Germinal center (tissue), 1 donor: ENCODE results near the gene ACADM.
"Not testable (repeated sequence)": the region's sequence is repeated elsewhere in the genome, so short reads cannot be mapped to it uniquely, and the experiment has no call there.

ENCODE experiments used
- DNase-seq: peaks from one replicate; pipeline ENCODE4 v3.0.0; 2012; ENCODE audit warnings: mixed read lengths, low spot score

ACADM gene

DNA sequence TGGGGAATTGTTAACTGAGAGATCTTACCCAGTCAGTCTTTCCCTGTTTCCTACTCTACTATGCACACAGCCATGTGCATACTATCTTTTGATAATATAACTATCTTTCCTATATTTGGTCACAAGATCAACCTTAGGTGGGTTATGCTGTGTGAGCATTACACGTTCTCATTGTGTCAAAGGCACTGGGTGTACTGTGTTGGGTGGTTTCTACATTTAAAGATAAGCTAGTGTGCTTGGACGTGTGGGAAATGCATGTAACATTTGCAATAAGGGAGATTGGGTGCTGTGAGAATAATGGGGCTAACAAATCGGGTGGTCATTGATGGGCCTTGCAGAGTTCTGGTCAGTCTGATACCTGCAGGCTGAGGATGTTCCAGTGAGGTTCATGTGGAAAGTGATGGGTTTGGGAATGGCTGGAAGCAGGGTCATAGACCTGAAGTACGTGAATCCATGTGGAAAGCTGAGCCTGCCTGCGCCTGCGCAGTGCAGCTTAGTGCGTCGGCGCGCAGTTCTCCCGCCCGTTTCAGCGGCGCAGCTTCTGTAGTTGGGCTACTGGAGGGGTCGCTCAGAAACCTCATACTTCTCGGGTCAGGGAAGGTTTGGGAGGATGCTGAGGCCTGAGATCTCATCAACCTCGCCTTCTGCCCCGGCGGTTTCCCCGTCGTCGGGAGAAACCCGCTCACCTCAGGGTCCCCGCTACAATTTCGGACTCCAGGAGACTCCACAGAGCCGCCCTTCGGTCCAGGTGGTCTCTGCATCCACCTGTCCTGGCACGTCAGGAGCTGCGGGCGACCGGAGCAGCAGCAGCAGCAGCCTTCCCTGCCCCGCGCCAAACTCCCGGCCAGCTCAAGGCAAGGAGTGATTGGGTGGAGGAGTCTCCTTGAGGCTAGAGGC is 72.1 kb downstream of the ACADM start, which contains the start of gene MSH4:
MSH4 (plus strand) TSS at position 507 of the 897 bp plus-strand sequence; CDS start at position 611, 104 bp downstream.
- no peak for DNase-seq

DNA sequence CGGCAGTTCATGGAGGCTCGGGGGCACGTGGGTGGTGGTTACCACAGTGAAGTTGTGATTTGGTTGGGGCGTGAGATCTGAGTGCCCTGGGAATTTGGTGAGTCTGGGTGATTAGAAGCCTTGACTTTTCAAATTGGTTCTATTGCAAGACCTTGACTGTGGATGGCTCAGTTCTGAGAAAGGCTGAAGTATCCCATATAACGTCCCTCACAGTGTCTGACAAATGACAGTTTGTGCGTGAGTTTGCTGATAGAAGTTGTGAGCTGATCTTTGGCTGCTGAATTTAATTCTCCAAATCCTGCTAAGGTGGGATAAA is 72.7 kb downstream of the ACADM start:
- no peak for DNase-seq

DNA sequence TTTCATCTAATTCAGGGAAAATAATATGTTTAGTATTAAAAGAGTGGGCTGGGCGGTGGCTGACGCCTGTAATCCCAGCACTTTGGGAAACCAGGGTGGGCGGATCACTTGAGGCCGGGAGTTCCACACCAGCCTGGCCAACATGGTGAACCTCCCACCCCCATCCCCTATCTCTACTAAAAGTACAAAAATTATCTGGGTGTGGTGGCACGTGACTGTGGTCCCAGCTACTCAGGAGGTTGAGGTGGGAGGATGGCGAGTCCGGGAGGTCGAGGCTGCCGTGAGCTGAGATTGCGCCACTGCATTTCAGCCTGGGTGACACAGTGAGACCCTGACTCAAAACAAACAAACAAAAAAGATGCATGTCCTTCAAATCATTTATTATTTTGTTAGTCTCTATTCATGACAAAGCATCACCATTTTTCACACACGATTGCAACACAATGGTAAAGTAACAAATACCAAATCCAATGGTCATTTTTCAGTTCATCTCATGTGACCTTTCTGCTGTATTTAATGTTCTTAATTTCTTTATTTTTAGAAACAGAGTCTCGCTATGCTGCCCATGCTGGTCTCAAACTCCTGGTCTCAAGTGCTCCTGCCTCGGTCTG is 73.2 kb downstream of the ACADM start:
- DNase-seq, result no peak

DNA sequence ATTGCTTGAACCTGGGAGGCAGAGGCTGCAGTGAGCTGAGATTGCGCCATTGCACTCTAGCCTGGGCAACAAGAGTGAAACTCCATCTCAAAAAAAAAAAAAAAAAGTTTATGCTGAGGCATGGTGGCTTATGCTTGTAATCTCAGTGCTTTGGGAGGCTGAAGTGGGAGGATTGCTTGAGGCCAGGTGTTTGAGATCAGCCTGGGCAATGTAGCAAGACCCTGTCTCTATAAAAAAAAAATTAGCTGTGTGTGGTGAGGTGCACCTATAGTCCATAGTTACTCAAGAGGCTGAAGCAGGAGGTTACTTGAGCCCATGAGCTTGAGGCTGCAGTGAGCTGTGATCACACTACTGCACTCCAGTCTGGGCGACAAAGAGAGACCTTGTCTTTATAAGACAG is 77.0 kb downstream of the ACADM start:
- DNase-seq, result not testable (repeated sequence)

DNA sequence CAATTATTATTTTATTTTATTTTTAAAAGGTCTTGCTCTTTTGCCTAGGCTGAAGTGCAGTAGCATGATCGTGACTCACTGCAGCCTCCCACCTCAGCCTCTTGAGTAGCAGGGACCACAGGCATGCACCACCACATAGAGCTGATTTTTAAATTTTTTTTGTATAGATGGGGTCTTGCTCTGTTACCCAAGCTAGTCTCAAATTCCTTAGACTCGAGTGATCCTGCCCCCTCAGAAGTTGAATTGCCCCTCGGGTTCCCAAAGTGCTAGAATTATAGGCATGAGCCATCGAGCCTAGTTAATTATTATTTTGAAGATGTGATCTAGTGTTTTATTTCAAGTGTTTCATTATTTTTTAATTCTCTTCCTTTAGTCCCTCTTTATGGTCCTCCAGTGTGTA is 84.4 kb downstream of the ACADM start:
- no peak for DNase-seq

DNA sequence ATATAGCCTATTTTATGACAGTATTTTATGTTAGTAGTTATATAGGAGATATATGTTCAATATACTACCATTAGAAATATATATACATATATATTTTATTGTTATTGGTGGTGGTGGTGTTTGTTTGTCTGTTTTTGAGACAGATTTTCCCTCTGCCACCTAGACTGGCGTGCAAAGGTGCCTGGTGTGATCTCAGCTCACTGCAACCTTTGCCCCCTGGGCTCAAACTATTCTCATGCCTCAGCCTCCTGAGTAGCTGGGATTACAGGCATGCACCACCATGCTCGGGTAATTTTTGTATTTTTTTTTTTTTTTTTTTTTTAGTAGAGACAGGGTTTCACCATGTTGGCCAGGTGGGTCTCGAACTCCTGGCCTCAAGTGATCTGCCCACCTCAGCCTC is 85.6 kb downstream of the ACADM start:
- not testable (repeated sequence) for DNase-seq

DNA sequence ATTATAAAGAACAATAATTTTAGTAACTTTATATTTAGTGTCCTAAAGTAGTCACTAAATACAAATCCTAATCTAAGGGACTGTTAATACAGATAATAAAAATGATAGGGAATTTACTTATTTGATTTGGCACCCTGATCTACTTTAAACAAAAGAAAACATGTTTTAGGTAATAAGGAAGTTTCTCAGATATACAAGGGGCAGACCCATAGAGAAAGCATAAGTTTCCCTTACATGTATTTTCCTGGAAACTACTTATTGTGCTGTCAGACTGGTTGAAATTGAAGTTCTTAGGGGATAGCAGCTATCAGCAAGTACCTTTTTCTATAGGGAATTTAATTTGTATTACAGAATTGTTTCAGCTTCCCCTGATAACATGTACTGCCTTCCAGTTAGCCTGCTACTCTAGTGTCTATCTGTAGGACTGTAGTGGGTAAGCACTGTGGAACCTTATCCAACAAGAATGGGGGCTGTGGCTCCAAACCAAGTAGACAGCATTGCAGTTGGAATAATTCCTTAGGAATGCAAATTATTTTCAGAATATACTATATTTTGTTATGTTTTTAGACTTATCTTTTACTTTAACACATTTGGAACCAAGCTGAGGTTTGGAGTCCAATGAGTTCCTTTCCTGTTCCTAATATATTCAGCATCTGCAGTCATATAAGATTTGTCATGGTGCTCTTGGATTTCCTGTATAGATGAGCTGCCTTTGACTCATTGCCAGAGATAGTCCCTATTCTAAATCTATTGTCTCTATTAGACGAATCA is 86.9 kb downstream of the ACADM start:
- DNase-seq, result no peak

DNA sequence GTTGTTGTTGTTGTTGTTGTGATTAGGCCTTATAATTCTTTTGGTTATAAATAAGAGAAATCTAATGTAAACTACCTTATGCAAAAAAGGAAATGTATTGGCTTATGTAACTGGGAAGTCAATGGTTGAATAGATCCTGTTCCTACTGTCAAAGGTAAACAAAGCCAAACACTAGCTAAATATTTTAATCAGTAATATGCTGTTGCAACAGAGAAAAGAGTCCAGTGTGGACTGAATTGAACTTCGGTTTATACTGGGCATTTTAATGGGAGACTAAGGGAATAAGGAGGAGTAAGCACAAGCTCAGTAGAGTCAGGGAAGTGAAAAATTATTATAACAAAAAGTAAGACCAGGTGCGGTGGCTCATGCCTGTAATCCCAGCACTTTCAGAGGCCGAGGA is 87.6 kb downstream of the ACADM start:
- DNase-seq, result no peak
